GM21515 (cell line): Measurements from ENCODE around the gene NAP1L1.
"Not testable (repeated sequence)": the region's sequence is repeated elsewhere in the genome, so short reads cannot be mapped to it uniquely, and the experiment has no call there.

Experiments
- ATAC-seq: cut with Tn5 transposase; IDR thresholded peaks from one replicate; pipeline ENCODE4 v1.9.1; 2021; ENCODE audit not compliant: unreplicated experiment

Gene NAP1L1

GRCh38 chr12:75994069-75994740 is 90.3 kb downstream of the NAP1L1 start:
- no peak for ATAC-seq

GRCh38 chr12:75991753-75992152 is 92.7 kb downstream of the NAP1L1 start:
- no peak for ATAC-seq

- no peak for ATAC-seq
Observed at GRCh38 chr12:75990189-75990912, 94.1 kb downstream of the NAP1L1 start.

- ATAC-seq, result not testable (repeated sequence)
Observed at GRCh38 chr12:75987709-75988108, 96.8 kb downstream of the NAP1L1 start.
